ENCODE data around the gene CA5A.
"Not testable (repeated sequence)": the region's sequence is repeated elsewhere in the genome, so short reads cannot be mapped to it uniquely, and the experiment has no call there.

CA5A gene

GRCh38 chr16:87894005-87894404 lies 42.3 kb downstream of the CA5A start:
- DNase-seq, result not testable (repeated sequence)

DNA sequence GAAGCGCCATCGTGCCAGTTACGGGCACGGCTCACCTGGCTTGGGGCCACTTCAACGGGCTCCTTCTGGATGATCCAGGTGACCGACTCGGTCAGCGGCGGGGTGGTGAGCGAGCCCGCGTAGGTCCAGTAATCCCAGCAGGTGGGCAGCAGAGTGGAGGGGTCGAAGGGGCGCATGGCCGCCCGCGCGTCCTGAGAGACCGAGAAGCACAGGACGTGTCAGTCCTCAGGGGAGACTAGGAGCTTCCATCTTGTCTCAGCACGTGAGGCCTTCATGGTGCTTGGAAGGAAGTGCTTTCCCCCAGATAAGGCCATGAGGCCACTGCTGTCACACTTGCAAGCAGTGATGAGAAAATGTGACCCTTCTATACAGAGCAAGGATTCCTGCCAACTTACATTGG lies 44.6 kb downstream of the CA5A start:
- no peak for DNase-seq

DNA sequence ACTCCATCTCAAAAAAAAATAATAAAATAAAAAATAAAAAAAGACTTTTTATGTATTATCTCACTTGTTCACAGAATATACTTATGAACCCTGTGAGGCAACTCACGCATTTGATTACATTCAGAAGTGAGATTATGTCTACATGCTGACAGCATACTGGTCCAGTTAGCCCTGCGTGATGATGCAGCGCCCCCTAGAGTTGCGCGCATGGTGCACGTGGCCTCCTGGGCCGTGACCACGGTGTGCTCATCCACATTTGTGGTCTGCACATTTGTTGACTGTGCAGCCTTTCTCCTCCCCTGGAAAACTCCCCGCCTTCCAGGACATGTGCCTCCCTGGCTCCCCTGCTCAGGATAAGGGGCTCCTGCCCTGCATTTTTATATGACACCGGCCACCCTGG lies 46.6 kb downstream of the CA5A start:
- DNase-seq, result not testable (repeated sequence)

DNA sequence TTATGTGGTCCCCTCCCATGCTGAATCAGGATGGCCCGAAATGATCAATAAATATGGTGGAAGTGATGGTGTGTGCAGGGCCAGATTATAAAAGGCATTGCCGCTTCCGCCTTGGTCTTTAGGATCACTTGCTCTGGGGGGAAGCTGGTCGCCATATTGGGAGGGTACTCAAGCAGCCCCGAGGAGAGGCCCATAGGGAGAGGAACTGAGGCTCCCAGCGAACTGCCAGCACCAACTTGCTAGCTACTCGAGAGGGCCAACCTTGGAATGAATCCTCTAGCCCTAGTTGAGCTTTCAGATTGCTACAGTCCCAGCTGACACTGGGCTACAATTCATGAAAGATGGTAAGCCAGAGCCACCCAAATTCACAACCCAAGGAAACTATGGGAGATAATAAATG lies 48.0 kb downstream of the CA5A start:
- DNase-seq, result not testable (repeated sequence)

DNA sequence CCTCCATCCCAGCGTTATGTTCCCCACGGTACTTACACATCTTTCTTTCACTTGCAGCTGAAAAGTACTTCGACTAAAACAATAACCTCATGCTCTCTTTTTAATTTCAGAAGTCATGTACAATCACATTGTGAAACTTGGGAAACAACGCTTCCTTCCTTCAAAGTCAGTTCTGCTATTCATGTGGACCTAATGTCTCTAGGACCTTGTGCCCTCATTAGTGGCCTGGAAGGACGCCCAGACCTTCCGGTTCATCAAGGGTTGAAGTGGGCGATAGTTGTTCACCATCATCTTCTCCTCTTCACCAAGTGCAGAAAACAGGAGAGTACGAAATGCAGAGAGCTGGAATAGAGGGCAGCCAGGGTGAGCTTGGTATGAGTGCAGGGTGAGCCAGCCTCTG lies 48.4 kb downstream of the CA5A start:
- not testable (repeated sequence) for DNase-seq

DNA sequence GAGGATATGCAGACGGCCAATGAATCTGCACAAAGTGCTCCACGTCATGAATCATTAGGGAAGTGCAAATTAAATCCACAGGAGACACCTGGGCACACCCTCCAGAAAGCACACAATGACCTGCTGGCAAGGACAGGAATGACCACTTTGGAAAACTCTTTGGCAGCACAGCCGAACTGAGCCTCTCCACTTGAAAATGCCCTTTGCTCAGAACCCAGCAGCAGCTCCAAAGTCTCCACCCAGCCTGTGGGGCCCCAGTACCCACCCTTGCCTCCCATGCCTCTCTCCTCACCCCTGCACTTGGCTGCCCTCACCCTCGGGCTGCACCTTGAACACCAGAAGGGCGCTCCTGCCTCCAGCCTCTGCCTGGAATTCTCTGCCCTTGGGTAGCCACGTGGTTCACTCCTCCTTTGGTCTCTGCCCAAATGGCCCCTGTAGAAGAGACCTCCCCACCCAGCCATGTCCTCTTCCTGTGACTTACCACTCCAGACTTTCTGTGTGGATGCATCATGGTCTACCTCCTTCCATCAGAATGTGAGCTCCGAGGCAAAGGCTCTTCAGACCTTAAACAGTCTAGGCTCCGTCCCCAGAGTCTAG lies 50.9 kb downstream of the CA5A start:
- not testable (repeated sequence) for DNase-seq

- DNase-seq, result no peak
These were observed 53.8 kb downstream of the CA5A start for GRCh38 chr16:87882436-87883019.

GRCh38 chr16:87881324-87882200 lies 54.8 kb downstream of the CA5A start:
- DNase-seq, result no peak

GRCh38 chr16:87880117-87880696 lies 56.1 kb downstream of the CA5A start:
- no peak for DNase-seq

DNA sequence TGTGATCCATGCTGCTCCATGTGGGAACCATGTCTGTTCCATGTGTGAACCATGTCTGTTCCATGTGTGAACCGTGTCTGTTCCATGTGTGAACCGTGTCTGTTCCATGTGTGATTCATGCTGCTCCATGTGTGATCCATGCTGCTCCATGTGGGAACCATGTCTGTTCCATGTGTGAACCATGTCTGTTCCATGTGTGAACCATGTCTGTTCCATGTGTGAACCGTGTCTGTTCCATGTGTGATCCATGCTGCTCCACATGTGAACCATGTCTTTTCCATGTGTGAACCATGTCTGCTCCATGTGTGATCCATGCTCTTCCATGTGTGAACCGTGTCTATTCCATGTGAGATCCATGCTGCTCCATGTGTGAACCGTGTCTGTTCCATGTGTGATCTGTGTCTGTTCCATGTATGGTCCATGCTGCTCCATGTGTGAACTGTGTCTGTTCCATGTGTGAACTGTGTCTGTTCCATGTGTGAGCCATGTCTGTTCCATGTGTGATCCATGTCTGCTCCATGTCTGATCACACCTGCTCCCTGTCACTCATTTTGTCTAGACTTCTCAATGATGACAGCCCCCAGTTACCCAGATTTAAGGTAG lies 56.8 kb downstream of the CA5A start:
- DNase-seq, result not testable (repeated sequence)

GRCh38 chr16:87878704-87879103 lies 57.6 kb downstream of the CA5A start:
- DNase-seq, result no peak

GRCh38 chr16:87877942-87878507 lies 58.3 kb downstream of the CA5A start:
- DNase-seq, result no peak

- DNase-seq, result no peak
These were observed 61.5 kb downstream of the CA5A start for GRCh38 chr16:87874639-87875427.

DNA sequence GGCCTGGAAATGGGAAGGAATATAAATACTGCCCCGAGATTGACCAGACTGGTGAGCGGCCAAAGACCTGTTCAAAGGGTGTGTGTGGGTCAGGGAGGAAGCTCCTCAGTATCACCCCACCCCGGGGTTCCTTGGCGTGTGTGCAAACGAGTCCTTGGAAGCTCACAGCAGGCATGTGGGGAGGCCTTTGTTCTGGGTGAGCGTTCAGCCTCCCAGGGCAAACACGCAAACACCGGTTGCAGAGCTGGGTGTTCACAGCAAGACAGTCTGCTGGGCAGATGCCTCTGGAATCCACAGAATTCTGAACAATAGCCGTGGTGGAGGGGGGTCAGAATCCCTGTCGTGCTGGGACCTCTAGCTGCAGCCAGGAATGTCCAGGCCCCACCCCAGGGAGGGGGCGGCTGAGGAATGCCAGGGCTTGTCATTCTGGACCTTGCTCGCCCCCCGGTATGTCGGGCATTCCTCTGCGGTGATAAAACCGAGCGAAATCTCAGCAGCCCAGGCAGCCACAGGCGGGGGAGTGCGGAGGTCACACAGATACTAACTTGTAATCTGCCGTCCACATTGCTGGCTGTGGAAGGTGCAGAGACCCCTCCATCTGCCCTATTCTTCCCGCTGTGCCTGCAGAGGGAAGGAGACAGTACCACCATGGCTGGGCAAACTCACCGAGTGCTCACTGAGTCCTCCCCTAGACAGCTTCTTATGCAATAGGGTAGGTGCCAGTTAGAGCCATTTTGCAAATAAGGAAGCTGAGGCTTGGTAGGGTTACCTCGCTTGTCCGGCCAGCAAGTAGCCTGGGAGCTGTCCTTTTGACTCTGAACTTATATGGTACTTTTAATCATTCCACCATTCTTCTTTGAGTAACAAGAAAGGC lies 65.7 kb downstream of the CA5A start:
- DNase-seq, result not testable (repeated sequence)

GRCh38 chr16:87869879-87870417 lies 66.4 kb downstream of the CA5A start:
- not testable (repeated sequence) for DNase-seq

- peak; percentile 68 for DNase-seq
These were observed 67.1 kb downstream of the CA5A start, which contains the start of gene SLC7A5 for GRCh38 chr16:87869061-87869878. Gene SLC7A5 (minus strand): TSS chr16:87869507. CDS start chr16:87869422, 85 bp downstream.

DNA sequence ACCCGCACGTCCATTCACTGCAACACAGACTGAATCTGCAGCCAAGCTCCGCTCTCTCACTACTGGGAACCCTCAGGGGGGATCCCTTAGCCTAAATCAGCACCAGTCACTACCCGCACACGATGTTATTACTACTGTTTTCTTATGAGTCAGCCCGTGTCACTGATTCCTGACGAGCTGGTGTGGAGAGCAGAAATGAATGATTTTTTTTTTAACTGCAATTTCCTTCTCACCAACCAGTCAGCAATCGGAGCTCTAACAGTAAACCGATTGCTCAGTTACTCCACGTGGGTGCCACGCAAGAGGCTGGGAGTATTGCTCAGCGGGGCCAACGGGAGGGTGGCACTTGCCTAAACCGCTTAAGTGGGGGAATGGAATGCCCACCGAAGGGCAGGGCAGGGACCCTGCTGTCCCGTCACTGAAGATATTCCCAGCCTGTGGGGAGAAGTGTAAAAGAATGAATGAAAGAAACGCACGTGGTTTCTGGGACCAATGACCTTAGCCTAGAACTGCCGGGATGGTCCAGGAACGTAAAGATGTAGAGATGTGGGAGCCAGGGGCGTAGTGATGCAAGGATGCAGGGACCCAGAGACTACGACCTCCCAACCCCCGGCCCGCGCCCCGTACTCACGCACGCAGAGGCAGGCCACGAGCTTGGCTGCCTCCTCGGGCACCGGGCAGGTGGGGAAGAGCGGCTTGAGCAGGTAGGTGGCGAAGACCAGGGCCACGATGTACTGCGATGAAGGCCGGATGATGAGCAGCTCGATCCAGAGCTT lies 67.9 kb downstream of the CA5A start:
- DNase-seq, result not testable (repeated sequence)

GRCh38 chr16:87865902-87866555 lies 70.3 kb downstream of the CA5A start:
- not testable (repeated sequence) for DNase-seq
